ENCODE results near the gene MLH3. TPM values are rescaled to one million over a fixed set of nuclear protein-coding genes. Genes with fewer than 3 reads are reported as not detected.

The MLH3 gene
- total RNA-seq, 4 donors from 2014 or later = 27.4 to 41.9 (median 31.1) TPM

DNA sequence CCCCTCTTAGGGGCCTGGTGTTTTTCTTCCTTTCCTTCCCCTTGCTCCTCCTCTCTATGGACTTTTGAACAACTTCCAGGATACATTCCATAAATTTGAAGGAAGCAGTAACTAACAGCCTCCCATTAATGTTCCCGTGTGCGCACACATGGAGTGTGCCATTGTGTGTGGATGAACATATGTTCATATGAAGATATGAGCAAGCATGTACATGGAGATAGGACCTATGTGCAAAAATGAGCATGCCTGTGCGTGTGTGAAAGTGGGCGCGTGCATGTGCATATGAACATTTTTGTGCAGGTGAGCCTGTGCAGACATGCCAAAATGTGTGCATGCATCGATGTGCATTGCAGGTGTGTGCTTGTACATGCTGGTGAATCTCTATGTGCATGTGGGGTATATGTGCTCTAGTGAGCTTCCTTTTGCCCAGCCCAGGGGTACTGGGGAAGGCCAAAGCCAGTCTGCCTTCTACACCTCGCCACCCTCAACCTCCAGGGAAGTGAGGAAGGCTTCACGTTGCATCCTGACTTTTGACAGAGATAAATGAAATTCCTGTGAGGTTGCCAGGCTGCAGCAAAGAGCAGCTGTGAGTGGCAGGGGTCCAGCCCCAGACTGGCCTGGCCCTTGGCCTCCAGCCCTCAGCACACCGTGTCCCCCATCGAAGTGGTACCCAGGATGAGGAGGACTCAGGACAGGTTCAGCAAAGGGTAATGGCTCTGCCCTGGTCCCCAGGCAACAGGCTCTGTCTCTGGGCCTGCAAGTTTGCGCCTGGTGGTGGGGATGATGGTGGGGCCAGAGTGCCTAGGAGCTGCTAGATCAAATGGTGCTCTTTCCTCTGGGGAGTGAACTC lies 74.8 kb downstream of the MLH3 start:
- TF ChIP-seq, protein P1, sequence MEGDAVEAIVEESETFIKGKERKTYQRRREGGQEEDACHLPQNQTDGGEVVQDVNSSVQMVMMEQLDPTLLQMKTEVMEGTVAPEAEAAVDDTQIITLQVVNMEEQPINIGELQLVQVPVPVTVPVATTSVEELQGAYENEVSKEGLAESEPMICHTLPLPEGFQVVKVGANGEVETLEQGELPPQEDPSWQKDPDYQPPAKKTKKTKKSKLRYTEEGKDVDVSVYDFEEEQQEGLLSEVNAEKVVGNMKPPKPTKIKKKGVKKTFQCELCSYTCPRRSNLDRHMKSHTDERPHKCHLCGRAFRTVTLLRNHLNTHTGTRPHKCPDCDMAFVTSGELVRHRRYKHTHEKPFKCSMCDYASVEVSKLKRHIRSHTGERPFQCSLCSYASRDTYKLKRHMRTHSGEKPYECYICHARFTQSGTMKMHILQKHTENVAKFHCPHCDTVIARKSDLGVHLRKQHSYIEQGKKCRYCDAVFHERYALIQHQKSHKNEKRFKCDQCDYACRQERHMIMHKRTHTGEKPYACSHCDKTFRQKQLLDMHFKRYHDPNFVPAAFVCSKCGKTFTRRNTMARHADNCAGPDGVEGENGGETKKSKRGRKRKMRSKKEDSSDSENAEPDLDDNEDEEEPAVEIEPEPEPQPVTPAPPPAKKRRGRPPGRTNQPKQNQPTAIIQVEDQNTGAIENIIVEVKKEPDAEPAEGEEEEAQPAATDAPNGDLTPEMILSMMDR (IDR thresholded peaks at IDR 0.05; ENCODE audit: low read depth) = no peak

DNA sequence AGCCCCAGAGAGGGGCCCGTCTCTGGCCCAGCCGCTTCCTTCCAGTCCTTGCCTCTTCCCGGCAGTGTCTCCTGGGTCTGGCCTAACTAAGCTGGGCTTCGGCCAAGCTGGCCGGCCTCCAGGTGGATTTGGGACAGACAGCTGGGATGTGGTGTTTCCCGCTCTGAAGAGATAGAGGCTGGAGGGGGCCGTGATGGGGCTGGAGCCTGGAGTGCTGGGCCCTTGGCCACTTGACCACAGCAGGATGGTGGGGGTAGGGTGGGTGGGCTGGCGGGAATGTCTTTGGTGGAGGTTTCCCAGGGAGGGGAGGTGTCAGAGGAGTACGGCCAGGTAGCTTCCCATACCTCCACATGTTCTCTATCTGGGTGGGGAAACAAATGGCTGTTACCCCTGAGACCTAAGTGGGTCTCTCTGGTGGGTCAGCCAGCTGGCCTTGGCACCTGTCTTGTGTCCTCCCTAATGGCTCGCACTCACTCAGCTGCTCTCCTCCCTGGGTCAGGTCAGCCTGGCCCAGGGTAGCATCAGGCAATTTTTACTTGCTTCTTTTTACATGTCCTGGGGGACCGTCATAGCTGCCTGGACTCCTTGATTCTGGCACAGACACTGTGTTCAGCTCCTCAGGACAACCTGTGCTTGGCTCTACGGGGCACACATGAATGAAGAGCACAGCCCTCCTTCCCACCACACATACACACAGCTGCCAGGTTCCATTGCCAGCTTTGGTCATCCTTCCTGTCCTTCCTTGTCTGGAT lies 76.0 kb downstream of the MLH3 start:
- TF ChIP-seq, protein P1 (IDR thresholded peaks at IDR 0.05; ENCODE audit: low read depth) = no peak

DNA sequence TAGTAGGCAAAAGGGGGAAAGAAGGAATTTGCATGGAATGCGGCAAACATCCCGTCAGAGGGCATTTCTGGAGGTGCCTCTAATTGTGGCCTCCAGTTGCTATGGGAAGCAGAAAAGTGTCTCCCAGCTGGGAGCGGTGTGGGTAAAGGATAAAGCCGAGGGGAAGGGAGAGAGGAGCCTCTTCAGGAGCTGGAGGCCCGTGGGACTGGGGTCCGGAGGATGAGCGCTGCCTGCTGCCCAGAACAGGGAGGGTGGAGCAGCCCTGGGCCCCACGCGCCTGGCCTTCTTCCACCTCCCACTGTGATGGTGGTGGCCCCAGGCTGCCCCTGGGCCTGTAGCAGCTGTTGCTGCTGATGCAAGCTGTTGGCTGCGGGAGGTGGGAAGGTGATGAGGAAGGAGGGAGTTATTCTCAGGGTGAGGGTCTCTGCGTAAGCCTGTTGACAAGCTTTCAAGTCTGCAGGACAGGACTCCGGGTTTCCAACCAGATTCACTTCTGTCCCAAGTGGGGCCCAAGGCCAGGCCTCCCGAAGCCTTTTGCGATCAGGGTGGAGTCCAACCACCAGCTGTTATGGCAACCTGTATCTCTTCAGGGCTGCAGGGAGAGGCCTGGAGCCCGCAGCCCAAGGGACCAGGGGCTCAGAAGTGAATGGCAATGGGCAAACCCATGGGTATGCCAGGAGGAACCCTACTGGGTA lies 76.8 kb downstream of the MLH3 start:
- TF ChIP-seq, protein P1 (IDR thresholded peaks at IDR 0.05; ENCODE audit: low read depth) = no peak

DNA sequence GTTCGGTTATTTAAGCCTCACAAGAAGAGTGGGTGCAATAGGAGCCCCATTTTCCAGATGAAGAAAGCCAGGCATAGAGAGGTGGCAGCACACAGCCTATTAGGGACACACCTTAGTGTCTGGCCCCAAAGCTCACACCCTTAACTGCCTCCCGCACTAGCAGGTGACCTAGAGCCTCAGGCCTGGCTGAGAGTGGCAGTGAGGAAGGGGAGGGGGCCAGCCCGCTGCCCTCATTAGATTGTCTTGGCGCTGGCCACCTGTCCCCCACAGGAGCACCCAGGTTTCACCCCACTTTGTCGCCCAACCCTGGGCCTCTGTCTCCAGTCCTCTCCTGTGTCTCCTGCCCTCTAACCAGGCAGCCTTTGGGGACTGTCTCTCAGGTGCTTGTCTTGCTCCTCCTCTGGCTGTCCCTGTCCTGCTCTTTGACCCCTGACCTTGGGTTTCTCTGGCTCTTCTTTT lies 77.3 kb downstream of the MLH3 start:
- TF ChIP-seq, protein P1 (IDR thresholded peaks at IDR 0.05; ENCODE audit: low read depth) = no peak

DNA sequence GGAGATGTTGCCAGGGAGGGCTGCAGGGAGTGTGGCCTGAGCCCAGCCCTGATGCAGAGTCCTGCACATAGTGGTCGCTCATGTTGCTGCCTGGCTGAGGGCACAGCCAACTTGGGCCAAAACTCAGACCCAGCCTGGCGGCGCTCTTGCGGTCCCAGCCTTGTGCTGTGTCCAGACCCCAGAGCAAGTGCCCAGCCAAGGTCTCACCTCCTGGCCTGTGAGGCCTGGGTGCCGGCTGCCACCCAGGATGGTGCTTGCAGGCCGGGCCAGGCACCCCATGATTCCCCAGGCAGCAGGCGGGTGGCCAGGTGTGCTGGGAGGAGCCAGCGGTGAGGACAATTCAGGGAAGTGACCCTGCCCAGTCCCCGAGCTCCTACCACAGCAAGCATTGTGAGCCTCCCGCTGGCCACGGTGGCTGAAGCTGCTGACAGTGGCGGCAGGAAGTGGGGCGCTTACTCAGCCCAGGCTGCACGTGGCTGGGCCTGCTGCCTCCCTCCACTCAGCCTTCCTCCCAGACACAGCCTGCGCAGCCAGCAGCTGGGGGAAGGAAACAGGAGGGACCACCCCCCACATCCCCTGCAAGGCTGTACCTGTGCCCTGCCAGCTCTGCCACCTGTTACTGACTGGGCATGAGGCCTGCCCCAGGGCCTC lies 78.1 kb downstream of the MLH3 start:
- TF ChIP-seq, protein P1 (IDR thresholded peaks at IDR 0.05; ENCODE audit: low read depth) = no peak

DNA sequence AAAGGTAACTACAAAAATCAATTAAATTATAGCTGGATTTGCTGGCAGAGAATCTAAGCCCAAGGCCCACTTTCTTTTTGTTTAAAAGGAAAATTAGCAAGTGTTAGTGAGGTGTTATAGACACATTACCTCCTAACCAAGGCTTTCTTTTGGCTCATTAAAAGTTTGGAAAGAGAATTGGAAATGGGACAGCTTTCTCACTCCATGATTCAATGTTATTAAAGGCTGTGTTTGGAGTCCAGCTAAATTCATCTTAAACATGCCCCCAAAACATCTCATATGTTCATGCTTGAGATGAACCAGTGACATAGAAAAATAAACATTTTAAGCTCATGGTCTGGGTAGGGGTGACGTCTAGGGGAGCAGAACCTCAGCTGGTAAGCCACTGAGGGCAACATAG lies 82.5 kb downstream of the MLH3 start:
- TF ChIP-seq, protein P1 (IDR thresholded peaks at IDR 0.05; ENCODE audit: low read depth) = no peak

Data from subcutaneous adipose tissue (tissue), 4 donors.